SKM-1 treated with dmso at 0.1 percent for 144 hours (cell line): ENCODE data around the gene C8A.
A peak's percentile ranks its signal among the peaks of the same experiment; 100 is the strongest.

ENCODE experiments used
- DNase-seq: peaks from one replicate; lab custom pipeline; 2025; ENCODE audit not compliant: unreplicated experiment; lab: John Stamatoyannopoulos, UW

Gene C8A

DNA sequence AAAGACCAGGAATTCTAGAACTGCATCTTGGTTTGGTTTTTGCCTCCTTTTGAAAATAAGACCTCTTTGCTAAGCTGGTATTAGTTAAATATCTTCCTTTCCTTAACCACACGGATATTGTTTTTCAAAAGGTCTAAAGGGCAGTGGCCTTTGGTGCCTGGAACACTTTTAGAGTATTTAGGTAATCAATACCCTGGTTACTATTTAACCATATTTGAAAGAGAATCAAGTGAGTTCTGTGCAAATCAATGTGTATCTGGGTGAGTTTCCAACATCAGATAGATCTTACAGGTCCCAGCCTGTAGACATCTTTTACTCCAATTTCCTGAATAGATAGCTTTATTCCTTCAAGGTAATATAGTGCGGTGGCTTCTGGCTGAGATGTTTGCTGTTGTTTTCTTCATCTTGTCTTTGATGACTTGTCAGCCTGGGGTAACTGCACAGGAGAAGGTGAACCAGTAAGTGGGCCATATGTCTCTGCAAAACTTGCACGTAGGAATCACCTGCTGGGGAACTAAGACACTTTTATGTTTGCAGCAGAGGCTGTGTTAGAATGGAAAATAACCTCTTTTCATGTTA is at the start of gene C8A:
C8A (plus strand) TSS at position 277 of the 579 bp plus-strand sequence; CDS start at position 382, 105 bp downstream.
- DNase-seq = no peak

DNA sequence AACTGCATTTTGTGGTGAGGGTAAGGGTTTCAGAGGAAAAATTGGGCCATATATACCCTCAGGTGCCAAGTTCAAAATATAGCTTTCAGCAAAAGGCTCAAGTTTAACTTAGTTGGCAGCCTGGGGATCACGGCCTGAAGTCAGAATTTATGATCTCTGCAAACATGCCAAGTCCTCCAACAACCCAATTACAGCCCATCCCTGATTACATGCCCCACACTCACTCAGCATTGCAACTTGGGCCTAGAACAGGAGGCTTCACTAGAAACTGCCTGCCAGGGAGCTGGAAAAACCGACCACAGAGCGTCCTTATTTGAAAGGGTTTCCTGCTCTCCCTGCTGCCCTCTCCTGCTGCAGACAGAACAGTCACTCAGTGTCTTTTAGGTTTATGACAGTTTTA is 47.8 kb upstream of the C8A start:
- no peak for DNase-seq

DNA sequence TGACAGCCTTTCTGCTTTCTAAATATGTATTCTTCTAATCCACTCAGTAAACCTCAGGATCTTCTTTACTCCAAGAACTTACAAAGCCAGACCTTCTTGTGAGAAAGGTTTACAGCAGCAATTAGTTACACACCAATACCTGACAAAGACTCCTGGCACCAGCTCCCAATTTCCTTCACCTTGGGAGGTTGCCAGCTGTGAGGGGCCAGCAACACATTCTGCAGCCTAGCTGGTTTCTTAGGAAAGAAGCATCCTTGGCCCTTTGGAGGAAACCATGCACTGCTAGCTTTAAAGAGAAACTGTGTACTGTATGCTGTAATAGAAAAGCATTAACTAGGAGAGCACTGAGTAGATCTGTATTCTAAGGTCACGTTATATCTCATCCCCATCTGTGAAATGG is 46.2 kb upstream of the C8A start:
- DNase-seq = no peak

GRCh38 chr1:56811331-56811730 is 43.3 kb upstream of the C8A start:
- DNase-seq = no peak

DNA sequence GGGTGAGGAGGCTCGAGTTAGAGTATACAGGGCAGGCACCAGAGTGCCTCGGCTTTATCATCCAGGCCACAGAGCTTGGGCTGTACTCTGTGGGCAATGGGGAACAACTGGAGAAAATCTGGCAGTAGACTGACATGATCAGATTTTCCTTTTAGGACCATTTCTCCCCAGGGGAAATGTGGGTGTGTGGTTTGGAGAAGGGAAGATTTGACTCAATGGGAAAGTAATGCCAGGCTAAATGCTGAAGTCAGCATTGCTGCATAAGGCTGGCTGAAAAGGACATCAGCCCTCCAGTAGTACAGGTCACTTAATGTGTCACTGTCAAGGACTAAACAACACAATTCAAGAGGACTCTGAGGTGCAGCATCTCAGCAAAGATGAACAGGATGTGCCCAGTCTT is 40.4 kb upstream of the C8A start:
- DNase-seq = no peak

GRCh38 chr1:56816264-56816663 is 38.3 kb upstream of the C8A start:
- no peak for DNase-seq

GRCh38 chr1:56816909-56817308 is 37.7 kb upstream of the C8A start:
- DNase-seq = no peak

DNA sequence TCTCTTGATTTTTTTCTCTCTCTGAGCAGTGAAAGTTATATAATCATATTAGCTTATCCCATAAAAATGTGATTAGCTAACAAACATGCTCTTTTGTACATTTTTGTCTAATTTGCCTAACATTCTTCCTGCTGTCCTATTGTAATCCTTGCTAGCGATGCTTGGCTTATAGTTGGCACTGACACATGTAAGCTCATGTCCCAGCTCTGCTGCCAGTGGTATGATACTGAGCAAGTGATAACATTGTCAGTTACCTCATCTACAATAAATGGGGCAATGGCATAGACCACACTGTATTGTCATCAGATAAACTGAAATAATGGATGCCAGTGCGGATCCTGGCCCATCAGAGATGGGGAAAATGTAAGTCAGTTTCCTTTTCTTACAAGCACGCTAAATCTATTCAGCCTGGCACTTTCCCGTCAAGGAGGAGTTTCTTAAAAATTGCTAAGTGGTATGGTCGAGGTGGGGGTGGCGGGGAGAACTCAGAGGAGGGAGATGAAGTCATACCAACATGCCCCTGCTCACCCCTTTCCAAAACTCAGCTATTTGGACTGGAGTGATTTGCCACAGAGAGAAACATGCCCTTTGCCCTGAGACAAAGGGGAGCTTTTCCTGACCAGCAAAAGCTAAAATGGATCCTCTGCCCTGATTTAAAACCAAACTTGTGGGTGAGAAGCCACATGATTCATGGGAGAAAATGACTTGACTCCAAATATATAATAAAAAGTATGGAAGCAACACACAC is 36.7 kb upstream of the C8A start:
- no peak for DNase-seq

DNA sequence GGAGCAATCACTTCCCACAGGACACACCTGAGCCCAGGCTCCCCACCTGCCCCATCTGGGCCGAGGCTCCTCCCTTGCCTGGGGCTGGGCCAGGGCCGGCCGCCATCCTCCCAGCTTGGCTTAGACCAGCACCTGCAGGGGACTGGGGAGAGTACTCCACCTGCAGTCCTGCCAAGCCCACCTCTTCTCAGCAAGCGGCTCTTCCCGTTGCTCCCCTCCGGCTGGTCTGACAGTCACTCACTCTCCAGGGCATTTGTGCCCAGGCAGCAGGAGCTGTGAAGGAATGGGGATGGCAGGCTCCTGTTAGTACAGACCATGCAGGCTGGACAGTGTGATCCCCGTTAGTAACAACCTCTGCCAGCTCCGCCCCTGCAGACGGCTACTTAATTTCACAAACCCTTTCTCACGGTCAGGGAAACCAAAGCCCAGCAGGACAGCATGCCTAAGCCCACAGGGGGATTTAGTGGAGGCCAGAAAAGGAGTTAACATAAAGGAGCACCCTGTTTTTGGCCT is 35.2 kb upstream of the C8A start, which contains the start of gene FYB2:
FYB2 (minus strand) TSS at position 18 of the 513 bp plus-strand sequence. CDS start 114 bp downstream, outside the sequence.
- DNase-seq = no peak

DNA sequence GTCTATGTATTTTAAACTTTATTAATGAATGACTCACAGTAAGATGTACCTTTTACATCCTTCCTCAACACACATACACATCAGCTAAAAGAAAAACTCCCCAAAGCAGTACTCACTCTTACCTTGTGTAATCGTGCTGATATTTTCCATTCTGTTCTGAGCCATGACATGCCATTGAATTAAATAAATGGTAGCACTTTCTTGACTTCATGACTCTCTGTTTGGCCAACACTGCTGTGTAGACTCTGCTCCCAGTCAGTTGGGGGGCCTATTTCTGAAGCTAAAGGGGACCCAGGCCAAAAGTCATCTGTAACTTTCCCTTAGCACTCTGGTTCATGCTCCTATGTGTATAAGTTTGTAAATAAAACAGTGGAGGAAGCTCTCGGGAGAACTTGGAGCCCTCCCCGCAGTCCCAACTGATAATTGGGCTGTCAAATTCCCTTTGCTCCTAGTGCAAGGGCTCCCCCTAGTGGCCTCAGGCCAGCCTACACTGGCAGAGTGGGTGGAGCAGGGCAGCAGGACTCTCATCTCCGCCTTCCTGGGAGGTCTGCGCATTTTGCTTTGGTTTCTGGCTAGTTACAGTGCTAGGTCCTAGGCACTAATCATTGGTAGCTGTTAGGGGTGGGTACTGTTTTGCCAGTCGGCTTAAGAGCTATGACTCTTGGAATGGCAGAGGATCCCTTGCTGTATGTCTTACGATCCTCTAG is 33.7 kb upstream of the C8A start:
- DNase-seq = peak; percentile 57

DNA sequence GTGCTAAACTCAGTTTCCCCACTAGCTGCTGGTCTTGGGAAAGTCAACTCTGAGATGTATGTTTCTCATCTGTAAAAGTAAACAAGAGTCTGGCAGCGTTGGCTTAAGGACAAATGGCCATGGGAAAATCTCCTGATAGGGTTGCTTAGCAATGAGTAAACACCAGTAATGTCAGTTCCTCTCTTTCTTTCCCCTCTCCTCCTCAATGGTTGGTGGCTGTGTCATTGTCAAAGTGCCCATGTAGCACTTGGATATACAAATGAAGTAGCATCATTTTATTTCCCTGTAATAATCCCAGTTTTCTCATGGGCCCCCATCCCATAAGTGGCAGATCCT is 33.2 kb upstream of the C8A start:
- peak; percentile 15 for DNase-seq

DNA sequence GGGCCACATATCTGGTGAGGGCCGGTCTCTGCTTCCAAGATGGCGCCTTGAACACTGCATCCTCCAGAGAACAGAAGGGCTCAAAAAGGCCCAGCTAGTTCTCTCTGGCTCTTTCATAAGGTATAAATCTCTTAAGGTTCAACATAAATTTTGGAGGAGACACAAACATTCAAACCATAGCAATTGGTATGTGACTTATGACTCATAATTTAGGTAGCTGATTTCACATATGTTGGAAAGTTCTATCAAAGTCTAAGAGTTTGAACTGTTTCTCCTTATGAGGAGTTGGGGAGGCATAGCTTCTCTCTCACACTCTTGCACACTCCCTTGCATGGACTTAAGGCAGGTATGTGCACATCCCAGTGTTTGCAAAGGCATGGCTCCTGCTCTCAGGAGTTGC is 30.3 kb upstream of the C8A start:
- no peak for DNase-seq

DNA sequence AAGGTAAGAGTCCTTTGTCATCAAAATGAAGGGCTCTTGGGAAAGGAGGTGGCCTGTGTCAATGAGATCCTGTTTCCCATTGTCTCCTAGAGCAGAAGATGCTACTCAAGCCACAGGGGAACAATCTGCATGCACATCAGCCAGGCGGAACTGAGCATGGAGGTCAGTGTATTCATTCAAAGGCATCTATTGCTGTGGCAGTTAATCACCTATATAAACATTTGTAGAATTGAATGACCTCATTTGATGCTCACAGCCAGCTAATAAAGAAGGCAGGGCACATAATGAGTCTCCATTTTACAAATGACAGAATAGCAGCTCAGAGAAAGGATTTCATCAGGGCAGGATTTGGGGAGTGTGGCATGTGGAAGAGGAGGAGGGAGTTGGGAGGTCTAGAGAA is 29.7 kb upstream of the C8A start:
- DNase-seq = no peak

DNA sequence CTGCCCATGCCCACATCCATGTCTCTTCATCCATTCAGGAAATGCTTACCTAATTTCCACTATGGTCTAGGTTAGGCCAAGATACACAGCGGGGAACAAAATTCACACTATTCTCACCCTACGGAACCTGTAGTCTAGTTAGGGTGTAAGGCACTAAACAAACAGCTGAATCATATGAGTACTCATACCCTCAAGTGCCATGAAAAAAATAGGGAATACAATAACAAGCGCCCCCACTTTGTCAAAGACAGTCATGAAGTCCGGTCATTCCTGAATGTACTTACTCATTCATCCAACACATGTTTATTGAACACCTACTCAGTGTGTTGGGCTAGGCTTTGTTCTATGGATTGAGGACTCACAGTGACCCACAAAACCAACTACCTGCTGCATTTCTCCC is 29.2 kb upstream of the C8A start:
- DNase-seq = no peak

DNA sequence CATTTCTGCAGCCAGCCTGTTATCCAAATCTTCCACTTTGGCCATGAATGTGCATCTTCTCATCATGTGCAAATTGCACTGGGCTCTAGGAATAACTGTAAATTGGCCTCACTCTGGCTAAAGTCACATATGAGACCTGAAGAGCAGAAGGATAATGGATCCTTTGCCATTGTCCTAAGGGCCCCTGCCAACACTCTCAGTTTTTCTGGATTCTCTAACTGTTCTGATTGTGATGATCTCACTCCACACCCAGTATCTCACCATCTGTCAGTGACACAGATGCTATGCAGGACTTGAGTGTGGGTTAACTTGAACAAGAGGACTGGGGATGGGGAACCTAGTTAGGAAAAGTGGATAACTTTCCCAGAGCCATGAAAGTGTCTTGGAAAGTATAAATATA is 26.9 kb upstream of the C8A start:
- DNase-seq = no peak

GRCh38 chr1:56830052-56830451 is 24.5 kb upstream of the C8A start:
- no peak for DNase-seq

DNA sequence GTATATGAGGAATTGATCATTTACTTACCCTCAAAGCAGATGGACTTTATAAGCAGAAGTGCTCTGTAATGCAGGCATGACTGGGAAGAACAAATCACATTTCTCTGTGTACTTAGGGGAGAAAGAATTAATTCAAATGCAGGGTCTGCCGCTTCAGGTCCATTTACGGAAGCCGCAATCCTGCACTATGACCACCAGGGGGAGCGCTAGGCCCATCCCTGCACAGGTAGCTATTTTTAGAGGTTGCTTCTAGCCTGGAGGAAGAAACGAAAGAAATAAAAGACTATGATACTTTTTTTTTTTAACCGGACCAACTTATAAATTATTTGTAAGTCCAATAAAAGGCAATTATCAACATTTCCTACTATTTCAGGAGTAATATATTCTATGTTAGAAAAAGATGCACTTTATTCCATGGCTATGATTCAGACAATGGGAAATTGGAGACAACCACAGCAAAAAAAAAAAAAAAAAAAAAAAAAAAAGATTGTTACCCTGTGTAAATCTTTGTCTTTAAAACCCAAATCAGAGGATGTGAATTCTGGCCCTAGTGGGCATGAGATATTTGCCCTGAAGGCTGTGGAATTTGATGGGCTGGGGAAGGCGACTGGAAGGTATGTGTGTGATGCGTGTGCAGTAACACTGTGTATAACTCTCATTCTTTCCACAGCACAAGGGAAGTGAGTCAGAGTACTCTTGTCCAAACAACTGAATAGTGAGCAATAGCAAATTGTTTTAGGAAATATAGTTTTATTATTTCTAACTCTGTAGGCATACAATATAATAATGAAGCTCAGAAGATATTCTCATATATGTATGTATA is 22.5 kb upstream of the C8A start:
- DNase-seq = peak; percentile 67

GRCh38 chr1:56833088-56833487 is 21.5 kb upstream of the C8A start:
- DNase-seq = no peak

GRCh38 chr1:56834137-56834900 is 20.3 kb upstream of the C8A start:
- no peak for DNase-seq

- no peak for DNase-seq
These were observed 18.9 kb upstream of the C8A start for GRCh38 chr1:56835657-56836056.

GRCh38 chr1:56836359-56836758 is 18.2 kb upstream of the C8A start:
- DNase-seq = no peak
